Ureter (tissue), 1 donor: ENCODE results near the gene GALNT7. TPM values are rescaled to one million over a fixed set of nuclear protein-coding genes. Genes with fewer than 3 reads are reported as not detected.
"Not testable (repeated sequence)": the region's sequence is repeated elsewhere in the genome, so short reads cannot be mapped to it uniquely, and the experiment has no call there.

Experiments
- DNase-seq: peaks from one replicate; pipeline ENCODE4 v3.0.0-alpha.2; 2020; ENCODE audit warnings: low spot score
- total RNA-seq: library from RNA; stranded (reverse); gene quantifications from one replicate; pipeline ENCODE4 v1.2.4, GENCODE V29; 2023
- donor health status: DM: yes; HTN: yes; CAD: no.

The GALNT7 gene
- 49.7 TPM for total RNA-seq

GRCh38 chr4:173168396-173169177 lies at the start of gene GALNT7:
Gene GALNT7 (plus strand): TSS chr4:173168811. CDS start chr4:173168836, 25 bp downstream.
- peak; percentile 87 for DNase-seq

- DNase-seq: not testable (repeated sequence)
These were observed 49.8 kb upstream of the GALNT7 start for GRCh38 chr4:173118819-173119218.

- DNase-seq: no peak
These were observed 48.8 kb upstream of the GALNT7 start for GRCh38 chr4:173119818-173120217.

GRCh38 chr4:173121076-173121561 lies 47.5 kb upstream of the GALNT7 start:
- peak; percentile 71 for DNase-seq

GRCh38 chr4:173124209-173124865 lies 44.3 kb upstream of the GALNT7 start:
- no peak for DNase-seq

- no peak for DNase-seq
These were observed 43.3 kb upstream of the GALNT7 start for GRCh38 chr4:173125216-173125812.

- DNase-seq: no peak
These were observed 40.3 kb upstream of the GALNT7 start for GRCh38 chr4:173128199-173128890.

GRCh38 chr4:173130687-173131086 lies 37.9 kb upstream of the GALNT7 start:
- DNase-seq: no peak

- no peak for DNase-seq
These were observed 34.2 kb upstream of the GALNT7 start for GRCh38 chr4:173134426-173134825.

GRCh38 chr4:173135241-173135847 lies 33.3 kb upstream of the GALNT7 start:
- no peak for DNase-seq

GRCh38 chr4:173138624-173139023 lies 30.0 kb upstream of the GALNT7 start:
- no peak for DNase-seq

- no peak for DNase-seq
These were observed 29.1 kb upstream of the GALNT7 start for GRCh38 chr4:173139561-173139960.

GRCh38 chr4:173145131-173145530 lies 23.5 kb upstream of the GALNT7 start:
- no peak for DNase-seq

- DNase-seq: no peak
These were observed 22.2 kb upstream of the GALNT7 start for GRCh38 chr4:173146456-173146855.

GRCh38 chr4:173151496-173151895 lies 17.1 kb upstream of the GALNT7 start:
- no peak for DNase-seq

GRCh38 chr4:173152104-173152503 lies 16.5 kb upstream of the GALNT7 start:
- DNase-seq: no peak

GRCh38 chr4:173153445-173153844 lies 15.2 kb upstream of the GALNT7 start:
- no peak for DNase-seq

- DNase-seq: no peak
These were observed 8.8 kb upstream of the GALNT7 start for GRCh38 chr4:173159791-173160190.

- DNase-seq: no peak
These were observed 7.7 kb upstream of the GALNT7 start for GRCh38 chr4:173160871-173161270.

GRCh38 chr4:173161311-173161710 lies 7.3 kb upstream of the GALNT7 start:
- DNase-seq: no peak

- no peak for DNase-seq
These were observed 2.9 kb upstream of the GALNT7 start for GRCh38 chr4:173165706-173166105.

GRCh38 chr4:173166491-173166890 lies 2.1 kb upstream of the GALNT7 start:
- DNase-seq: no peak
